K562 (cell line): ENCODE measurements around the gene LRRTM2. TPM values are rescaled to one million over a fixed set of nuclear protein-coding genes. Genes with fewer than 3 reads are reported as not detected.

Experiments
- ATAC-seq: fragments of 200-7000 bp; cut with Tn5 transposase; 3 replicates; pipeline ENCODE4 v1.9.1; 2020; ENCODE audit warnings: moderate library complexity
- BruUV-seq: library from RNA; stranded (reverse); fragments of 400-500 nt; replicated peaks from 2 replicates; lab custom pipeline; 2021; lab: Mats Ljungman, UMichigan
- CTCF ChIA-PET: fragments of 300-600 bp; formaldehyde crosslinking; extraction: SDS; loops from one replicate; lab custom pipeline; 2021; ENCODE audit warnings: low intra/inter-chr PET ratio; lab: Yijun Ruan, JAX
- POLR2A ChIA-PET: fragments of 300-600, 350-650 bp; sonication (Branson Sonifier 250); formaldehyde crosslinking; extraction: SDS; loops from one replicate; lab custom pipeline; 2021; ENCODE audit warnings: antibody characterized with exemption, inconsistent platforms; lab: Yijun Ruan, JAX
- DNase-seq, 4 experiments: peaks; one replicate each; pipeline versions ENCODE4 v3.0.0 to v3.0.0-alpha.2; 2011 to 2018; ENCODE audit warnings: low spot score in 3 of 4, mixed read lengths in 3 of 4; ENCODE audit errors: extremely low read depth in 1 of 4
- FAIRE-seq: peaks from 2 replicates; lab custom pipeline; 2011; peaks lifted over from hg19 to GRCh38; lab: Jason Lieb, UNC
- H2AFZ ChIP-seq: 2 replicates; pipeline ENCODE4 v1.6.0; 2011; ENCODE audit warnings: low read depth, low read length, control low read depth, inconsistent platforms
- H3K27ac ChIP-seq: fragments of 200-600 bp; 3 replicates; pipeline ENCODE4 v1.8.0; 2011; ENCODE audit warnings: low read depth, mild to moderate bottlenecking, control low read depth, inconsistent platforms, low read length, moderate library complexity, mixed read lengths; ENCODE audit errors: extremely low read depth
- H3K27me3 ChIP-seq, 2 experiments: fragments of 300-600 bp in 1 of 2; 2 replicates in 1 of 2; 3 replicates in 1 of 2; pipeline versions ENCODE4 v1.6.0 to v1.8.0; 2011; ENCODE audit warnings: inconsistent platforms in 2 of 2, low read length in 2 of 2, mild to moderate bottlenecking in 1 of 2, mixed read lengths in 1 of 2, moderate library complexity in 1 of 2; ENCODE audit not compliant: control insufficient read depth in 2 of 2, insufficient read depth in 2 of 2
- H3K36me3 ChIP-seq: fragments of 300-600 bp; 3 replicates; pipeline ENCODE4 v1.8.0; 2011; ENCODE audit warnings: mild to moderate bottlenecking, low read length, inconsistent platforms; ENCODE audit not compliant: control insufficient read depth, insufficient read depth
- H3K4me1 ChIP-seq, 2 experiments: fragments of 200-600 bp in 1 of 2; replicated peaks in 1 of 2; 2 replicates in 1 of 2; 3 replicates in 1 of 2; pipeline versions ENCODE4 v1.5.1 to v1.8.0; 2011; ENCODE audit warnings: inconsistent platforms in 2 of 2, low read length in 2 of 2, mild to moderate bottlenecking in 1 of 2, mixed read lengths in 1 of 2, moderate library complexity in 1 of 2; ENCODE audit not compliant: control insufficient read depth in 2 of 2, insufficient read depth in 2 of 2
- H3K4me2 ChIP-seq: 2 replicates; pipeline ENCODE4 v1.6.1; 2011; ENCODE audit warnings: low read length, control low read depth, inconsistent platforms, mixed read lengths; ENCODE audit not compliant: insufficient read depth
- H3K4me3 ChIP-seq: fragments of 200-600 bp; sonication (generic), shearing (Covaris generic); 2 replicates; pipeline ENCODE4 v1.5.1; 2016; ENCODE audit warnings: control low read depth, inconsistent platforms
- H3K79me2 ChIP-seq: fragments of 200-600 bp; 3 replicates; pipeline ENCODE4 v1.8.0; 2011; ENCODE audit warnings: low read length, inconsistent platforms; ENCODE audit not compliant: control insufficient read depth, insufficient read depth
- H3K9ac ChIP-seq, 2 experiments: 2 replicates each; pipeline versions ENCODE4 v1.6.0 to v1.6.1; 2011; ENCODE audit warnings: low read depth in 2 of 2, low read length in 2 of 2, control low read depth in 1 of 2, inconsistent platforms in 1 of 2, mild to moderate bottlenecking in 1 of 2, mixed read lengths in 1 of 2; ENCODE audit not compliant: insufficient read depth in 1 of 2
- H3K9me1 ChIP-seq: one replicate; pipeline ENCODE4 v1.6.0; 2011; ENCODE audit warnings: inconsistent platforms, mild to moderate bottlenecking, low read length, moderate library complexity; ENCODE audit not compliant: control insufficient read depth, insufficient read depth
- H3K9me3 ChIP-seq: replicated peaks from 2 replicates; pipeline ENCODE4 v1.5.1; 2011; ENCODE audit warnings: low read depth, low read length, inconsistent platforms; ENCODE audit not compliant: control insufficient read depth, insufficient read depth
- H4K20me1 ChIP-seq: replicated peaks from 2 replicates; pipeline ENCODE4 v1.6.1; 2011; ENCODE audit warnings: low read length, inconsistent platforms, mixed read lengths; ENCODE audit not compliant: control insufficient read depth, insufficient read depth
- ARID1B ChIP-seq: fragments of 450-650 bp; IDR thresholded peaks from 2 replicates; pipeline ENCODE4 v1.6.1; 2016; ENCODE audit warnings: antibody characterized with exemption, mild to moderate bottlenecking, inconsistent platforms
- CHD1 ChIP-seq: fragments of 200-600 bp; sonication (generic); IDR thresholded peaks from one replicate; pipeline ENCODE4 v1.6.1; 2012; ENCODE audit warnings: mild to moderate bottlenecking, moderate library complexity, low read length, inconsistent platforms
- ELK1 ChIP-seq: sonication (generic); formaldehyde crosslinking; IDR thresholded peaks from 2 replicates; pipeline ENCODE4 v1.8.1; 2022; ENCODE audit warnings: missing genetic modification reagents
- ERF ChIP-seq: fragments of 450-650 bp; formaldehyde crosslinking; IDR thresholded peaks from 2 replicates; pipeline ENCODE4 v1.4.0; 2020; ENCODE audit warnings: mild to moderate bottlenecking, mixed read lengths
- ETV1 ChIP-seq: fragments of 450-650 bp; conservative IDR thresholded peaks from 2 replicates; pipeline ENCODE4 v1.6.1; 2016; ENCODE audit warnings: missing genetic modification characterization, control low read depth, low read depth, missing compliant biosample characterization
- EZH2 ChIP-seq: IDR thresholded peaks from 2 replicates; pipeline ENCODE4 v1.6.1; 2012; ENCODE audit warnings: low read depth, mild to moderate bottlenecking, inconsistent platforms, low read length, borderline replicate concordance
- FOXK2 ChIP-seq, 2 experiments: fragments of 450-650 bp; IDR thresholded peaks in 1 of 2; conservative IDR thresholded peaks in 1 of 2; 2 replicates each; pipeline ENCODE4 v1.6.1; 2016; ENCODE audit warnings: low read depth in 2 of 2, mild to moderate bottlenecking in 1 of 2
- FUS ChIP-seq: fragments of 200-400 bp; formaldehyde crosslinking; optimal IDR thresholded peaks from 2 replicates; pipeline ENCODE3; 2017; ENCODE audit warnings: low read depth, low read length
- GTF2F1 ChIP-seq: IDR thresholded peaks from 2 replicates; pipeline ENCODE4 v1.6.1; 2011; ENCODE audit warnings: low read depth, low read length, improper control_type of control experiment
- HMG20A ChIP-seq: fragments of 450-650 bp; formaldehyde crosslinking; conservative IDR thresholded peaks from 2 replicates; pipeline ENCODE4 v1.4.0; 2020; ENCODE audit warnings: mild to moderate bottlenecking, mixed read lengths
- MAFK ChIP-seq: IDR thresholded peaks from 2 replicates; pipeline ENCODE4 v1.6.1; 2011; ENCODE audit warnings: low read length, improper control_type of control experiment
- MECOM ChIP-seq: fragments of 250-450 bp; sonication (Bioruptor Pico); IDR thresholded peaks from 2 replicates; pipeline ENCODE4 v1.8.0; 2022; ENCODE audit warnings: inconsistent platforms
- POU5F1 ChIP-seq: fragments of 150-350 bp; IDR thresholded peaks from 2 replicates; pipeline ENCODE4 v1.6.1; 2014; ENCODE audit warnings: borderline replicate concordance, low read length, low read depth, mild to moderate bottlenecking; ENCODE audit not compliant: partially characterized antibody
- RBM14 ChIP-seq: fragments of 200-400 bp; formaldehyde crosslinking; IDR thresholded peaks from 2 replicates; pipeline ENCODE4 v1.6.1; 2018; ENCODE audit warnings: low read depth, mild to moderate bottlenecking, low read length, moderate library complexity, borderline replicate concordance; ENCODE audit not compliant: insufficient read depth
- RFX1 ChIP-seq: fragments of 450-650 bp; IDR thresholded peaks from 2 replicates; pipeline ENCODE4 v1.6.1; 2016; ENCODE audit warnings: mild to moderate bottlenecking, moderate library complexity
- TEAD4 ChIP-seq, 2 experiments: sonication (generic) in 1 of 2; formaldehyde crosslinking in 1 of 2; IDR thresholded peaks; 2 replicates each; pipeline versions ENCODE4 v1.6.1 to v1.8.0; 2012 to 2022; ENCODE audit warnings: borderline replicate concordance in 1 of 2, inconsistent platforms in 1 of 2, low read length in 1 of 2, mild to moderate bottlenecking in 1 of 2, missing genetic modification reagents in 1 of 2
- TRIM24 ChIP-seq, 2 experiments: fragments of 450-650 bp; IDR thresholded peaks; 2 replicates each; pipeline ENCODE4 v1.6.1; 2016
- ZNF12 ChIP-seq: sonication (generic); formaldehyde crosslinking; IDR thresholded peaks from 2 replicates; pipeline ENCODE4 v1.4.0; 2020; ENCODE audit warnings: mild to moderate bottlenecking, missing genetic modification reagents
- ZNF24 ChIP-seq: fragments of 450-650 bp; IDR thresholded peaks from 2 replicates; pipeline ENCODE4 v1.6.1; 2016
- ZNF274 ChIP-seq: IDR thresholded peaks from 2 replicates; pipeline ENCODE4 v1.6.1; 2011; ENCODE audit warnings: low read depth, mild to moderate bottlenecking, low read length, moderate library complexity, borderline replicate concordance
- ZNF57 ChIP-seq: fragments of 450-650 bp; formaldehyde crosslinking; IDR thresholded peaks from 2 replicates; pipeline ENCODE4 v1.4.0; 2020; ENCODE audit warnings: mild to moderate bottlenecking, moderate library complexity
- ZNF79 ChIP-seq: fragments of 250-450 bp; sonication (Bioruptor Pico); IDR thresholded peaks from 2 replicates; pipeline ENCODE4 v1.4.0; 2020; ENCODE audit warnings: low read depth, mild to moderate bottlenecking, moderate library complexity
- ZSCAN32 ChIP-seq: fragments of 450-650 bp; formaldehyde crosslinking; IDR thresholded peaks from 2 replicates; pipeline ENCODE4 v1.4.0; 2020; ENCODE audit warnings: mild to moderate bottlenecking, moderate library complexity
- WGBS: fragments of 100-300 bp; shearing (Covaris generic); methylation state at CpG from one replicate; pipeline ENCODE4 v1.1.6; 2016; ENCODE audit warnings: low coverage, mixed read lengths; ENCODE audit not compliant: insufficient coverage; ENCODE audit errors: missing lambda C conversion rate; 5-methylcytosine and 5-hydroxymethylcytosine counted together
- in situ Hi-C: fragments of 300-500 bp; cut with MboI; formaldehyde crosslinking; loops from 4 replicates; pipeline ENCODE4 v1.15.0; 2018; ENCODE audit warnings: inconsistent platforms, mixed read lengths
- intact Hi-C: fragments of 100-400 bp; cut with micrococcal nuclease; formaldehyde crosslinking; loops from 2 replicates; pipeline ENCODE4 v1.14.2; 2022
- polyA plus RNA-seq, 8 experiments: library from polyadenylated mRNA; depleted of rRNA in 4 of 8; stranded (reverse) in 5 of 8; unstranded in 3 of 8; fragments of >200 nt; fragmentation: Nextera tagmentation in 2 of 8; fragmentation: Illumina TruSeq in 1 of 8; extraction: Ambion mirVana in 2 of 8; extraction: Trizol in 1 of 8; gene quantifications; 2 replicates each; pipeline versions ENCODE4 v1.2.1 to v1.2.3, GENCODE V29; 2011 to 2014; ENCODE audit warnings: inconsistent platforms in 1 of 8, missing spikeins in 1 of 8
- total RNA-seq, 7 experiments: library from RNA; depleted of rRNA in 6 of 7; stranded (reverse); fragments of >200 nt in 6 of 7; fragmentation: Illumina TruSeq in 2 of 7; extraction: Trizol in 2 of 7; gene quantifications; 2 replicates each; pipeline versions ENCODE4 v1.2.1 to v1.2.3, GENCODE V29; 2011 to 2021; ENCODE audit warnings: low replicate concordance in 1 of 7

The LRRTM2 gene
- total and polyA plus RNA-seq, 9 of the 15 experiments (the other 6 are each of a cell fraction or from before 2014, with no cell fraction given), result under 0.01 to 0.07 (median 0.03) TPM; not detected in 4

GRCh38 chr5:138901716-138902115 is 26.6 kb upstream of the LRRTM2 start (continued):
- no peak for TF ChIP-seq RFX1
- TF ChIP-seq ELK1 (CRISPR knock-in tag), result no peak
- no peak for TF ChIP-seq ZNF274
- TF ChIP-seq EZH2, result no peak
- no peak for TF ChIP-seq MAFK
- TF ChIP-seq, all 486 proteins: peak for 0

- Histone ChIP-seq H3K4me2 (no peak overlapping the region), H4K20me1 (no peaks in the 10 kb centered on the region), H3K36me3 (peaks cover 3% of the 10 kb centered on the region; the same call in 2 of the 3 replicates), H3K9ac (no peak overlapping the region), H3K27ac (no peak overlapping the region), H3K4me3 (no peak overlapping the region), H3K9me1 (no peaks in the 10 kb centered on the region), H2AFZ (no peak overlapping the region), H3K4me1 (peaks cover 0 to 8% of the 10 kb centered on the region in 2 experiments; a peak in 2 of 5 replicates), H3K9me3 (no peaks in the 10 kb centered on the region), H3K79me2 (no peaks in the 10 kb centered on the region), H3K27me3 (no peaks in the 10 kb centered on the region)
- FAIRE-seq, result peak; percentile 60
- intact Hi-C loops (no loop called here), in situ Hi-C loops (no loop called here)
- BruUV-seq, result no TSS peak
- peak in 2 of 4 experiments; percentile 22 to 41 for DNase-seq
- CTCF ChIA-PET, result no interaction called here
- 39% methylated on average over 6 of the region's 6 CpGs for WGBS
- ATAC-seq, result no peak
- POLR2A ChIA-PET, result interaction anchor here (0.5 to 0.7 kb wide), 2 partner anchors 137 to 202 kb away, joined by 3 read pairs; no protein-coding TSS in a partner anchor
- TF ChIP-seq GTF2F1 (no peak), TEAD4 (IDR thresholded peaks at IDR 0.05; ENCODE audit: low read length) (0 out of 2 replicates have a peak, but pooled peaks have one; percentile 16), TEAD4 (CRISPR knock-in tag; IDR thresholded peaks at IDR 0.05; ENCODE audit: borderline replicate concordance) (no peak), MECOM (CRISPR knock-in tag) (no peak), ZNF12 (CRISPR knock-in tag) (no peak), RBM14 (no peak), ARID1B (peak; percentile 68), ZNF79 (no peak), ERF (CRISPR knock-in tag) (no peak), ZNF57 (CRISPR knock-in tag) (no peak), ZNF24 (no peak), FUS (no peak), HMG20A (no peak), ETV1 (tag) (peak; percentile 26; the same call in 1 of the 2 replicates), CHD1 (no peak), POU5F1 (no peak), TRIM24 (IDR thresholded peaks at IDR 0.05) (no peak), ZSCAN32 (CRISPR knock-in tag) (no peak), FOXK2 (conservative IDR thresholded peaks at IDR 0.05 in 1 of 2, IDR thresholded peaks at IDR 0.05 in 1 of 2; ENCODE audit: low read depth in 2 of 2) (no peak)
Measured at GRCh38 chr5:138900281-138900965, 25.3 kb upstream of the LRRTM2 start.
